C4-2B (cell line): ENCODE results near the gene CPNE1.

Source experiments
- ZFX ChIP-seq: fragments of 450-650 bp; IDR thresholded peaks from 2 replicates; pipeline ENCODE4 v1.6.1; 2017
- TF ChIP-seq, protein P1 (sequence below): fragments of 450-650 bp; conservative IDR thresholded peaks from 2 replicates; pipeline ENCODE4 v1.5.1; 2017; ENCODE audit warnings: mild to moderate bottlenecking

DNA sequence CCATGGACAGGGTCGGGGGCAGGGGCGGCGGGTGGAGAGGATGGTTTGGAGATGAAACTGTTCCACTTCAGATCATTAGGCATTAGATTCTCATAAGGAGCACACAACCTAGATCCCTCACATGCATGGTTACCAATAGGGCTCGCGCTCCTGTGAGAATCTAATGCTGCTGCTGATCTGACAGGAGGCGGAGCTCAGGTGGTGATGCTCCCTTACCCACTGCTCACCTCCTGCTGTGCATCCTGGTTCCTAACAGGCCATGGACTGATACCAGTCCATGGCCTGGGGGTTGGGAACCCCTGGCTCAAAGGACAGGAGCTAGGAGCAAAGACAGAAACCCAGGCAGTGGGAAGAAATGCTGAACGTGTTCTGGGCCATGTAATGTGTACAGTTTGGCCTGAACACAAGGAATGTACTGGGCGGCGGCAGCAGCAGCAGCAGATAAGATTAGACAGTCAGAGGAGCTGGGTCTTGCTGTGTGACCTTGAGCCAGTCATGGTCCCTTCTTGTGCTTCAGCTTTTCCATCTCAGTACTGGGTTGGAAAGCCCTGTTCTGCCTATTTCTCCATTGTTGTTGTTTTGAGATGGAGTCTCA lies 53.8 kb downstream of the CPNE1 start:
- TF ChIP-seq, protein P1, sequence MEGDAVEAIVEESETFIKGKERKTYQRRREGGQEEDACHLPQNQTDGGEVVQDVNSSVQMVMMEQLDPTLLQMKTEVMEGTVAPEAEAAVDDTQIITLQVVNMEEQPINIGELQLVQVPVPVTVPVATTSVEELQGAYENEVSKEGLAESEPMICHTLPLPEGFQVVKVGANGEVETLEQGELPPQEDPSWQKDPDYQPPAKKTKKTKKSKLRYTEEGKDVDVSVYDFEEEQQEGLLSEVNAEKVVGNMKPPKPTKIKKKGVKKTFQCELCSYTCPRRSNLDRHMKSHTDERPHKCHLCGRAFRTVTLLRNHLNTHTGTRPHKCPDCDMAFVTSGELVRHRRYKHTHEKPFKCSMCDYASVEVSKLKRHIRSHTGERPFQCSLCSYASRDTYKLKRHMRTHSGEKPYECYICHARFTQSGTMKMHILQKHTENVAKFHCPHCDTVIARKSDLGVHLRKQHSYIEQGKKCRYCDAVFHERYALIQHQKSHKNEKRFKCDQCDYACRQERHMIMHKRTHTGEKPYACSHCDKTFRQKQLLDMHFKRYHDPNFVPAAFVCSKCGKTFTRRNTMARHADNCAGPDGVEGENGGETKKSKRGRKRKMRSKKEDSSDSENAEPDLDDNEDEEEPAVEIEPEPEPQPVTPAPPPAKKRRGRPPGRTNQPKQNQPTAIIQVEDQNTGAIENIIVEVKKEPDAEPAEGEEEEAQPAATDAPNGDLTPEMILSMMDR = no peak
- TF ChIP-seq ZFX = no peak
